Measurements from ENCODE around the gene AKNAD1.

The AKNAD1 gene

DNA sequence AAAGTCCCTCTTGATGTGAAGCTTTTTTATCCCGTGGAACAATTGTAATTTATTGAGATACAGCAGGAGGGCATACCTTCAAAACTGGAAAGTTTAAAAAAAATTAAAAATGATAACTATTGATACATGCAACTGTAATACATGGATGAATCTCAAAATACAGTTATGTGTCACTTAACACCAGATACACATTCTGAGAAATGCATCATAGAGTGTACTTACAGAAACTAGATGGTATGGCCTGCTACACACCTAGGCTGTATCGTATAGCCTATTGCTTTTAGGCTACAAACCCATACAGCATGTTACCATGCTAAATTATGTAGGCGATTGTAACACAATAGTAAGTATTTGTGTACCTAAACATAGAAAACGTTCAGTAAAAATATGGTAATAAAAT is 7.1 kb upstream of the AKNAD1 start:
- no peak for DNase-seq

- DNase-seq = no peak
Measured at GRCh38 chr1:108862698-108863477, 6.0 kb upstream of the AKNAD1 start.

GRCh38 chr1:108862017-108862610 is 5.2 kb upstream of the AKNAD1 start:
- DNase-seq = no peak

GRCh38 chr1:108861566-108861965 is 4.7 kb upstream of the AKNAD1 start:
- no peak for DNase-seq

- no peak for DNase-seq
Measured at GRCh38 chr1:108860190-108860907, 3.5 kb upstream of the AKNAD1 start.

DNA sequence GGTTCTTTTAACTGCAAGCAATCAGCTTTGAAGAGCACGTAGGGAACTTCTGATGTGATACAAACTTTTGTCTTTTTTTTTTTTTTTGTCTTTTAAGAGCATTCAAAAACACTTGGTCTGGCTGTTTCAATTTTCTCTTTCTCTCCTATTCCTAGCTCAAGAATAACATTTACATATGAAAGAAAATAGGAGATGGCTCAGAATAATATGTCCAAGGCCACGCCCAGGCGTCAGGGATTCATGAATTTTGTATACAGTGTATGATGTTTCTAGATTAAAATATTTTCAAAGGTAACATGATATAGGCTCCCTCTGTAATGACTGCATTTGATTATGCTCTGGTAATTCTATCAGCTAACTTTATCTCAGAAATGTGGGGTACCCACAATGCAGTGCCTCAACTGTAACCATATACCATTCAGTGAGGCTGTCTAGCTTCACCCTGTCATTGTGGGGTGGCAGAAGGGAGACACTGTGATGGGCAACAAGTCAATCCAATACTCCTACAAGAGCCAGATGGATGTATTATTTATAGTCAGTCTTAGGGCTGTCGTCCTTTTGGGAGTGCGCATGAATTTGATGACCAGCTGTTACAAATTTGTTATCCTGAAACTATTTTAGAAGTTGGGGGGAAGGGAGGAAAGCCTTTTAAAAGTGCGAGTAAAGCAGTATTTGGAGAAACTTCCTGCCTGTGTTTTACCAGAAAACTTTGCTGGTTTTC is 1.5 kb upstream of the AKNAD1 start:
- no peak for DNase-seq

- no peak for DNase-seq
Measured at GRCh38 chr1:108854221-108855019, 2.5 kb downstream of the AKNAD1 start.

- DNase-seq = no peak
Measured at GRCh38 chr1:108852221-108852975, 4.5 kb downstream of the AKNAD1 start.

- no peak for DNase-seq
Measured at GRCh38 chr1:108851567-108851966, 5.3 kb downstream of the AKNAD1 start.

GRCh38 chr1:108850929-108851328 is 6.0 kb downstream of the AKNAD1 start:
- no peak for DNase-seq

DNA sequence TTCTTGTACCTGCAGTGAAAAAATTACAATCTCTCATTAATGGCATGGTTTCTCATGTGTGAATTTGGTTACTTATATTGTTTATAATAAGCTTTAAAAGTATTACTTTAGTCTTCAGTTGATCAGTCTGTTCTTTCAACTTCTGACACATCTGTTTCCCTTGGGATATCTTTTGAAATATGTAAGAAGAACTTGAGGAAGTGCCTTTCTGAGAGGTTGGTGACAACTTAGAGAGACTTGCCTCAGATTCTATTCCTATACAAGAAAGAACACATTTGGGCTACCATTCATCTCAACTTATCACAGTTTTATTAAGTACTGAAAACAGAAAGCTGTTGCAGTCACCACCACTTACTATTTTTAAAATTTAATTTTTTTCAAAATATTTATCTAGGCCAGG is 8.1 kb downstream of the AKNAD1 start:
- no peak for DNase-seq

DNA sequence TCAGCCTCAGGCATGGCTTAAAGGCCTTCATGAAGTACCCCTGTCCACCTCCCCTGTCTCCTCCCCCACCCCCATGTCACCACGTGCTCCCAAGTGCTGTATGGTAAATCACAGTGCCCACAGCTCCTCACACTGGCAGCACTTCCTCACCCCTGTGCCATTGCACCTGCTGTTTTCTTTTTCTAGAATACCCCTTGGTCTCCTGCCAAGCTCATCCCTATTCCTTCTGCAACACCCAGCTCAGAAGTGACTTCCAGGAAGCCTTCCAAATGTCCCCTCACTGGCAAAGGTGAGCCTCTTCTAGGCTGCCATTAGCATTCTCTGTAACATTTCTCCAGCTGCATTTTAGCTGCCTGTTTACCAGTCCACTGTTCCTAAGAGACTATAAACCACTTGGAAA is 9.4 kb downstream of the AKNAD1 start:
- DNase-seq = no peak

DNA sequence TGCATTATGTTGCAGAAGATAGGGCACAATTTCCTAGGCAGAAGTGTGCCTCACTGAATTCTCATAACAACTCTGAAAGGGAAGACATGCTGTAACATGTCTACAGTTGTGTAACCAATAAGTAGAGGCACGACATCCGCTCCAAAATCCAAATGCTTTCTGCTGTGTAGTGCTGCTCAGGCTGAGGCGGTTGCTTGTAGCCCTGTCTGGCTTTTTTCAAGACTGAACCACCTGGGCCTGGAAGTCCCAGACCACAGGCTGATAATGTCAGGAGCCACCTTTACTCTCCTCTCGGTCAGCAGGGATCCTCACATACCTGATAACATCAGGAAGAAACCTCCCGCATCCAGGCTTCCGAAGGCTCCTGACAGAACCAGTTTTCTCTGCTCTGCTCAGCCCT is 10.9 kb downstream of the AKNAD1 start:
- DNase-seq = no peak

- DNase-seq = no peak
Measured at GRCh38 chr1:108845446-108845845, 11.4 kb downstream of the AKNAD1 start.

GRCh38 chr1:108843390-108844137 is 13.3 kb downstream of the AKNAD1 start:
- DNase-seq = no peak

- DNase-seq = no peak
Measured at GRCh38 chr1:108842525-108843181, 14.2 kb downstream of the AKNAD1 start.

- no peak for DNase-seq
Measured at GRCh38 chr1:108841703-108842102, 15.2 kb downstream of the AKNAD1 start.

- no peak for DNase-seq
Measured at GRCh38 chr1:108832929-108833328, 24.0 kb downstream of the AKNAD1 start.

- DNase-seq = no peak
Measured at GRCh38 chr1:108831225-108831624, 25.7 kb downstream of the AKNAD1 start.

Measured in NCI-H2081 (cell line).